HepG2 (cell line): Measurements from ENCODE around the gene VAC14. TPM values are rescaled to one million over a fixed set of nuclear protein-coding genes. Genes with fewer than 3 reads are reported as not detected.

Experiments
- AKAP8 ChIP-seq: sonication (generic); formaldehyde crosslinking; IDR thresholded peaks from 2 replicates; pipeline ENCODE4 v1.5.1; 2020; ENCODE audit warnings: mild to moderate bottlenecking, missing genetic modification reagents
- HIVEP1 ChIP-seq: sonication (generic); formaldehyde crosslinking; IDR thresholded peaks from 2 replicates; pipeline ENCODE4 v1.4.0; 2020; ENCODE audit warnings: mild to moderate bottlenecking, missing genetic modification reagents
- HNRNPK ChIP-seq: fragments of 200-400 bp; formaldehyde crosslinking; IDR thresholded peaks from 2 replicates; pipeline ENCODE4 v1.6.1; 2018; ENCODE audit warnings: low read length, low read depth, moderate library complexity, mild to moderate bottlenecking; ENCODE audit not compliant: poor library complexity, severe bottlenecking
- HOXA9 ChIP-seq: sonication (generic); formaldehyde crosslinking; IDR thresholded peaks from 2 replicates; pipeline ENCODE4 v1.8.1; 2022; ENCODE audit warnings: missing genetic modification reagents, mild to moderate bottlenecking, moderate library complexity, borderline replicate concordance
- ISL2 ChIP-seq: sonication (generic); formaldehyde crosslinking; IDR thresholded peaks from 2 replicates; pipeline ENCODE4 v1.5.0; 2020; ENCODE audit warnings: missing genetic modification reagents
- MYC ChIP-seq: sonication (generic); formaldehyde crosslinking; IDR thresholded peaks from 2 replicates; pipeline ENCODE4 v1.9.0; 2021; ENCODE audit warnings: missing genetic modification reagents, borderline replicate concordance
- NFE2L1 ChIP-seq: sonication (generic); formaldehyde crosslinking; IDR thresholded peaks from 2 replicates; pipeline ENCODE4 v1.4.0; 2020; ENCODE audit warnings: missing genetic modification reagents, mild to moderate bottlenecking, borderline replicate concordance
- NR2F6 ChIP-seq, 2 experiments: IDR thresholded peaks; 2 replicates each; pipeline ENCODE4 v1.6.1; 2016; ENCODE audit warnings: antibody characterized with exemption in 1 of 2, mild to moderate bottlenecking in 1 of 2
- REPIN1 ChIP-seq: sonication (generic); formaldehyde crosslinking; IDR thresholded peaks from 2 replicates; pipeline ENCODE4 v1.8.0; 2022; ENCODE audit warnings: missing genetic modification reagents, low read depth, mild to moderate bottlenecking, borderline replicate concordance
- RFXAP ChIP-seq: sonication (generic); formaldehyde crosslinking; IDR thresholded peaks from 2 replicates; pipeline ENCODE4 v1.4.0; 2020; ENCODE audit warnings: missing genetic modification reagents, borderline replicate concordance
- SATB2 ChIP-seq: sonication (generic); formaldehyde crosslinking; IDR thresholded peaks from 2 replicates; pipeline ENCODE4 v1.5.0; 2020; ENCODE audit warnings: missing genetic modification reagents
- YEATS4 ChIP-seq: sonication (generic); formaldehyde crosslinking; IDR thresholded peaks from 2 replicates; pipeline ENCODE4 v1.4.0; 2020; ENCODE audit warnings: missing genetic modification reagents, borderline replicate concordance
- ZBTB14 ChIP-seq: sonication (generic); formaldehyde crosslinking; IDR thresholded peaks from 2 replicates; pipeline ENCODE4 v1.4.0; 2020; ENCODE audit warnings: missing genetic modification reagents
- ZGPAT ChIP-seq: IDR thresholded peaks from 2 replicates; pipeline ENCODE4 v1.6.1; 2016; ENCODE audit warnings: mild to moderate bottlenecking
- ZKSCAN8 ChIP-seq: IDR thresholded peaks from 2 replicates; pipeline ENCODE4 v1.6.1; 2016; ENCODE audit warnings: borderline replicate concordance, missing genetic modification reagents, missing compliant biosample characterization
- ZNF12 ChIP-seq: sonication (generic); formaldehyde crosslinking; IDR thresholded peaks from 2 replicates; pipeline ENCODE4 v1.5.0; 2020; ENCODE audit warnings: missing genetic modification reagents
- ZNF124 ChIP-seq: sonication (generic); formaldehyde crosslinking; IDR thresholded peaks from 2 replicates; pipeline ENCODE4 v1.4.0; 2020; ENCODE audit warnings: missing genetic modification reagents
- ZNF207 ChIP-seq: fragments of 450-650 bp; IDR thresholded peaks from 2 replicates; pipeline ENCODE4 v1.6.1; 2016; ENCODE audit warnings: antibody characterized with exemption, borderline replicate concordance
- ZNF292 ChIP-seq: sonication (generic); formaldehyde crosslinking; IDR thresholded peaks from 2 replicates; pipeline ENCODE4 v1.8.1; 2022; ENCODE audit warnings: mild to moderate bottlenecking, low read depth, missing genetic modification reagents, borderline replicate concordance
- ZNF607 ChIP-seq: sonication (generic); formaldehyde crosslinking; IDR thresholded peaks from 2 replicates; pipeline ENCODE4 v1.5.1; 2020; ENCODE audit warnings: missing genetic modification reagents, mild to moderate bottlenecking, borderline replicate concordance
- ZNF644 ChIP-seq: IDR thresholded peaks from 2 replicates; pipeline ENCODE4 v1.6.1; 2016; ENCODE audit warnings: low read depth
- ZNF775 ChIP-seq: sonication (generic); formaldehyde crosslinking; IDR thresholded peaks from 2 replicates; pipeline ENCODE4 v1.4.0; 2020; ENCODE audit warnings: missing genetic modification reagents, mild to moderate bottlenecking, moderate library complexity, borderline replicate concordance
- polyA plus RNA-seq, 8 experiments: library from polyadenylated mRNA; depleted of rRNA in 3 of 8; stranded (reverse) in 7 of 8; unstranded in 1 of 8; fragments of >200 nt; fragmentation: Illumina TruSeq in 4 of 8; extraction: Trizol in 4 of 8; gene quantifications; 2 replicates each; pipeline versions ENCODE4 v1.2.1 to v1.2.3, GENCODE V29; 2011 to 2016; ENCODE audit warnings: low read depth in 4 of 8, missing spikeins in 1 of 8, mixed read lengths in 1 of 8; ENCODE audit not compliant: insufficient read depth in 1 of 8
- total RNA-seq, 5 experiments: library from RNA; depleted of rRNA; stranded (reverse); fragments of >200 nt; fragmentation: Illumina TruSeq; extraction: Trizol; gene quantifications; 2 replicates each; pipeline ENCODE4 v1.2.3, GENCODE V29; 2016; ENCODE audit warnings: low read depth in 1 of 5
- TF ChIP-seq, protein P1 (sequence below): sonication (generic); formaldehyde crosslinking; IDR thresholded peaks from 2 replicates; pipeline ENCODE4 v1.9.0; 2022; ENCODE audit warnings: missing genetic modification reagents, mild to moderate bottlenecking, borderline replicate concordance
- TF ChIP-seq, protein P2 (sequence below): conservative IDR thresholded peaks from 2 replicates; pipeline ENCODE4 v1.6.1; 2018; ENCODE audit warnings: missing genetic modification reagents

The VAC14 gene
- total and polyA plus RNA-seq, 2 of the 13 experiments (the other 11 are each of a cell fraction or from before 2014, with no cell fraction given): 23.5 to 24.6 TPM

- TF ChIP-seq YEATS4 (peak; percentile 85; the same call in 1 of the 2 replicates), REPIN1 (CRISPR knock-in tag) (peak; percentile 49; the same call in 1 of the 2 replicates), HIVEP1 (no peak), NR2F6 (IDR thresholded peaks at IDR 0.05) (no peak), NR2F6 (CRISPR knock-in tag; IDR thresholded peaks at IDR 0.05) (no peak), NFE2L1 (CRISPR knock-in tag) (no peak), ZNF775 (CRISPR knock-in tag) (no peak), ZNF292 (CRISPR knock-in tag) (no peak), HOXA9 (CRISPR knock-in tag) (no peak), ZKSCAN8 (CRISPR knock-in tag) (no peak), AKAP8 (CRISPR knock-in tag) (0 out of 2 replicates have a peak, but pooled peaks have one; percentile 66), ZBTB14 (CRISPR knock-in tag) (peak; percentile 43; the same call in 1 of the 2 replicates), MYC (peak; percentile 77), HNRNPK (peak; percentile 35), ZNF207 (no peak), ISL2 (CRISPR knock-in tag) (peak; percentile 51), RFXAP (CRISPR knock-in tag) (0 out of 2 replicates have a peak, but pooled peaks have one; percentile 60), SATB2 (CRISPR knock-in tag) (no peak), ZNF644 (CRISPR knock-in tag) (no peak), ZGPAT (no peak; the same call in 1 of the 2 replicates), ZNF607 (CRISPR knock-in tag) (0 out of 2 replicates have a peak, but pooled peaks have one; percentile 61), ZNF124 (CRISPR knock-in tag) (no peak), ZNF12 (CRISPR knock-in tag) (no peak)
- TF ChIP-seq, protein P1, sequence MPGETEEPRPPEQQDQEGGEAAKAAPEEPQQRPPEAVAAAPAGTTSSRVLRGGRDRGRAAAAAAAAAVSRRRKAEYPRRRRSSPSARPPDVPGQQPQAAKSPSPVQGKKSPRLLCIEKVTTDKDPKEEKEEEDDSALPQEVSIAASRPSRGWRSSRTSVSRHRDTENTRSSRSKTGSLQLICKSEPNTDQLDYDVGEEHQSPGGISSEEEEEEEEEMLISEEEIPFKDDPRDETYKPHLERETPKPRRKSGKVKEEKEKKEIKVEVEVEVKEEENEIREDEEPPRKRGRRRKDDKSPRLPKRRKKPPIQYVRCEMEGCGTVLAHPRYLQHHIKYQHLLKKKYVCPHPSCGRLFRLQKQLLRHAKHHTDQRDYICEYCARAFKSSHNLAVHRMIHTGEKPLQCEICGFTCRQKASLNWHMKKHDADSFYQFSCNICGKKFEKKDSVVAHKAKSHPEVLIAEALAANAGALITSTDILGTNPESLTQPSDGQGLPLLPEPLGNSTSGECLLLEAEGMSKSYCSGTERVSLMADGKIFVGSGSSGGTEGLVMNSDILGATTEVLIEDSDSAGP: no peak
- TF ChIP-seq, protein P2, sequence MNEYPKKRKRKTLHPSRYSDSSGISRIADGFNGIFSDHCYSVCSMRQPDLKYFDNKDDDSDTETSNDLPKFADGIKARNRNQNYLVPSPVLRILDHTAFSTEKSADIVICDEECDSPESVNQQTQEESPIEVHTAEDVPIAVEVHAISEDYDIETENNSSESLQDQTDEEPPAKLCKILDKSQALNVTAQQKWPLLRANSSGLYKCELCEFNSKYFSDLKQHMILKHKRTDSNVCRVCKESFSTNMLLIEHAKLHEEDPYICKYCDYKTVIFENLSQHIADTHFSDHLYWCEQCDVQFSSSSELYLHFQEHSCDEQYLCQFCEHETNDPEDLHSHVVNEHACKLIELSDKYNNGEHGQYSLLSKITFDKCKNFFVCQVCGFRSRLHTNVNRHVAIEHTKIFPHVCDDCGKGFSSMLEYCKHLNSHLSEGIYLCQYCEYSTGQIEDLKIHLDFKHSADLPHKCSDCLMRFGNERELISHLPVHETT (CRISPR knock-in tag): 0 out of 2 replicates have a peak, but pooled peaks have one; percentile 41
Observed at GRCh38 chr16:70685938-70686375, 115.0 kb downstream of the VAC14 start, which contains the start of gene MTSS2 (continued).
